GM12878 (cell line): ENCODE data around the gene MAFG. TPM values are rescaled to one million over a fixed set of nuclear protein-coding genes. Genes with fewer than 3 reads are reported as not detected.

Experiments used
- ATAC-seq: fragments of 200-7000 bp; cut with Tn5 transposase; 3 replicates; pipeline ENCODE4 v1.9.1; 2020; ENCODE audit warnings: mild to moderate bottlenecking, moderate library complexity
- BruUV-seq: library from RNA; stranded (reverse); fragments of 400-500 nt; replicated peaks from 2 replicates; lab custom pipeline; 2021; lab: Mats Ljungman, UMichigan
- CTCF ChIA-PET: fragments of 300-600 bp; sonication (Branson Sonifier 250); formaldehyde crosslinking; extraction: SDS; loops from one replicate; lab custom pipeline; 2021; ENCODE audit warnings: inconsistent platforms; lab: Yijun Ruan, JAX
- POLR2A ChIA-PET: fragments of 350-600 bp; formaldehyde crosslinking; extraction: SDS; loops from one replicate; lab custom pipeline; 2021; ENCODE audit warnings: inconsistent platforms; lab: Charles Lee
- RAD21 ChIA-PET: fragments of 300-600 bp; sonication (Branson Sonifier 250); formaldehyde crosslinking; loops from one replicate; lab custom pipeline; 2023; ENCODE audit warnings: antibody characterized with exemption; ENCODE audit not compliant: unreplicated experiment; lab: Charles Lee
- SMC1A ChIA-PET: fragments of 300-600 bp; sonication (Branson Sonifier 250); formaldehyde crosslinking; loops from one replicate; lab custom pipeline; 2023; ENCODE audit not compliant: unreplicated experiment, uncharacterized antibody; lab: Charles Lee
- DNase-seq: peaks from one replicate; pipeline ENCODE4 v3.0.0-alpha.2; 2011; ENCODE audit warnings: low read depth, low spot score
- FAIRE-seq: peaks from 3 replicates; lab custom pipeline; 2011; peaks lifted over from hg19 to GRCh38; lab: Jason Lieb, UNC
- H2AFZ ChIP-seq: 2 replicates; pipeline ENCODE4 v1.6.0; 2011; ENCODE audit warnings: low read depth, low read length, control low read depth; ENCODE audit not compliant: control insufficient read depth
- H3K27ac ChIP-seq: 2 replicates; pipeline ENCODE4 v1.5.1; 2011; ENCODE audit warnings: control low read depth; ENCODE audit not compliant: control insufficient read depth, insufficient read depth
- H3K27me3 ChIP-seq, 2 experiments: replicated peaks in 1 of 2; 2 replicates each; pipeline versions ENCODE4 v1.6.0 to v1.6.1; 2011; ENCODE audit warnings: low read length in 1 of 2; ENCODE audit not compliant: control insufficient read depth in 2 of 2, insufficient read depth in 2 of 2
- H3K36me3 ChIP-seq, 2 experiments: 2 replicates each; pipeline ENCODE4 v1.5.1; 2011; ENCODE audit warnings: low read length in 1 of 2; ENCODE audit not compliant: control insufficient read depth in 2 of 2, insufficient read depth in 2 of 2
- H3K4me1 ChIP-seq: 2 replicates; pipeline ENCODE4 v1.6.1; 2011; ENCODE audit warnings: mild to moderate bottlenecking, low read length, moderate library complexity, mixed read lengths; ENCODE audit not compliant: control insufficient read depth, insufficient read depth
- H3K4me2 ChIP-seq: 2 replicates; pipeline ENCODE4 v1.6.0; 2011; ENCODE audit warnings: control low read depth; ENCODE audit not compliant: control insufficient read depth, insufficient read depth
- H3K4me3 ChIP-seq: fragments of 200-600 bp; sonication (generic); 2 replicates; pipeline ENCODE4 v1.5.1; 2016
- H3K79me2 ChIP-seq: 2 replicates; pipeline ENCODE4 v1.6.0; 2011; ENCODE audit warnings: low read length; ENCODE audit not compliant: control insufficient read depth, insufficient read depth
- H3K9ac ChIP-seq: 2 replicates; pipeline ENCODE4 v1.8.0; 2011; ENCODE audit warnings: low read length, control low read depth, mixed read lengths; ENCODE audit not compliant: control insufficient read depth, insufficient read depth
- H3K9me3 ChIP-seq: replicated peaks from 3 replicates; pipeline ENCODE4 v1.5.1; 2011; ENCODE audit warnings: mild to moderate bottlenecking, low read length; ENCODE audit not compliant: control insufficient read depth, insufficient read depth
- H4K20me1 ChIP-seq: 2 replicates; pipeline ENCODE4 v1.6.0; 2011; ENCODE audit not compliant: control insufficient read depth, insufficient read depth
- ASH2L ChIP-seq: fragments of 300-600, 200-600 bp; sonication (generic); IDR thresholded peaks from 2 replicates; pipeline ENCODE4 v1.6.1; 2017; ENCODE audit warnings: low read depth, mild to moderate bottlenecking, borderline replicate concordance
- BACH1 ChIP-seq: fragments of 450-650 bp; IDR thresholded peaks from 2 replicates; pipeline ENCODE4 v1.6.1; 2017; ENCODE audit warnings: mild to moderate bottlenecking, borderline replicate concordance
- BMI1 ChIP-seq: fragments of 450-650 bp; IDR thresholded peaks from 2 replicates; pipeline ENCODE4 v1.6.1; 2016; ENCODE audit warnings: mild to moderate bottlenecking, moderate library complexity, borderline replicate concordance
- MEF2B ChIP-seq: fragments of 450-650 bp; IDR thresholded peaks from 2 replicates; pipeline ENCODE4 v1.6.1; 2018; ENCODE audit warnings: mild to moderate bottlenecking, moderate library complexity; ENCODE audit not compliant: partially characterized antibody, poor library complexity, severe bottlenecking
- NR2F1 ChIP-seq: fragments of 450-650 bp; conservative IDR thresholded peaks from 2 replicates; pipeline ENCODE4 v1.6.1; 2017; ENCODE audit warnings: mild to moderate bottlenecking
- RFX5 ChIP-seq: IDR thresholded peaks from 2 replicates; pipeline ENCODE4 v1.6.1; 2011; ENCODE audit warnings: low read depth, low read length, improper control_type of control experiment
- SKIL ChIP-seq: fragments of 450-650 bp; IDR thresholded peaks from 2 replicates; pipeline ENCODE4 v1.6.1; 2017; ENCODE audit warnings: mild to moderate bottlenecking, low read depth, inconsistent platforms; ENCODE audit not compliant: poor library complexity, severe bottlenecking
- ZNF384 ChIP-seq: IDR thresholded peaks from 2 replicates; pipeline ENCODE4 v1.6.1; 2012; ENCODE audit warnings: low read depth, mild to moderate bottlenecking, low read length, improper control_type of control experiment, borderline replicate concordance
- WGBS: methylation state at CpG from one replicate; pipeline ENCODE4 v1.1.6; 2016; ENCODE audit warnings: low lambda C conversion rate; ENCODE audit not compliant: insufficient replicate concordance, insufficient coverage; ENCODE audit errors: missing lambda C conversion rate; 5-methylcytosine and 5-hydroxymethylcytosine counted together
- in situ Hi-C: fragments of 300-500 bp; cut with MboI; formaldehyde crosslinking; loops from 9 replicates; pipeline ENCODE4 v1.14.3; 2018; ENCODE audit warnings: mixed read lengths
- intact Hi-C: fragments of 100-400 bp; cut with micrococcal nuclease; formaldehyde crosslinking; loops from one replicate; pipeline ENCODE4 v1.14.2; 2022; ENCODE audit not compliant: unreplicated experiment
- polyA plus RNA-seq, 11 experiments: library from polyadenylated mRNA; depleted of rRNA in 4 of 11; unstranded in 6 of 11; stranded (reverse) in 5 of 11; fragments of >200 nt; fragmentation: Nextera tagmentation in 4 of 11; fragmentation: Illumina TruSeq in 1 of 11; extraction: Ambion mirVana in 4 of 11; extraction: Trizol in 1 of 11; gene quantifications; 1 replicate in 1 of 11; 2 replicates in 10 of 11; pipeline versions ENCODE4 v1.2.1 to v1.2.3, GENCODE V29; 2011 to 2016; ENCODE audit warnings: inconsistent platforms in 2 of 11, missing spikeins in 2 of 11, low read depth in 1 of 11
- total RNA-seq, 4 experiments: library from RNA; depleted of rRNA in 3 of 4; stranded (reverse); fragments of >200 nt in 3 of 4; fragmentation: Illumina TruSeq in 1 of 4; extraction: Trizol in 1 of 4; gene quantifications; 2 replicates each; pipeline versions ENCODE4 v1.2.1 to v1.2.3, GENCODE V29; 2013 to 2021

The MAFG gene
- total and polyA plus RNA-seq, 10 of the 15 experiments (the other 5 are each of a cell fraction or from before 2014, with no cell fraction given): 0.48 to 20.1 (median 7.6) TPM

- TF ChIP-seq MEF2B (no peak), BMI1 (no peak), BACH1 (no peak), ASH2L (no peak)
- TF ChIP-seq, all 136 proteins: peak for 0
Observed at GRCh38 chr17:81934850-81935708, 7.5 kb upstream of the MAFG start (continued).

DNA sequence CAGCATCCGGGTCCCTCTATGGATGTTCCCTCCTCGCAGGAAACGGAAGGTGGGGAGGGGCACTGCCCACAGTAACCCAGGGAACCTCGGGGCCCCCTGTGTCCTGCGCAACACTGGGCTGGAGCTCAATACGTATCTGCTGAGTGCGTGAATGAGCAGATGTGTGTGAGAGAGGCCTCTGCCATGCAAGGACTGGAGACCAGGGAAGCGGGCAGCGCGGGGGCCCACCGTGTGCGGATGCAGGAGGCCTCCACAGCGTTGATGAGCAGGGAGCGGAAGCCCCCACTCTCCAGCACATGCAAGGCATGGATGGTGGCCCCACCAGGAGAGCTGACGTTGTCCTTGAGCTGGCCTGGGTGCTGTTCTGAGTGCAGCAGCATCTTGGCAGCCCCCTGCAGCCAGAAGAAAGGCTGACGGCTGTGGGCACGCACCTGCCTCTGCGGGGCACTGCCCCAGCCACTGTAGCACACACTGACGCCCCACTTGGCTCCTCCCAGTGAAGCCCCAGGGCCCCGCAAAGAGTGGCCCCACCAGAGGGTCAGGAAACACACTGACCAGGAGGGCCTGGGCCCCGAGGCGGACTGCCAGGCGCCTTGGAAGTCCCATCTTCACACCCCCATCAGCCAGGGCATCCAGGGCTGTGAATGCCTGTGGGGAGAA, 6.7 kb upstream of the MAFG start:
- ChIA-PET SMC1A (interaction anchor here (1.0 kb wide), 1 partner anchor 19 kb away, joined by 3 read pairs; no protein-coding TSS in a partner anchor), CTCF (no interaction called here), POLR2A (no interaction called here)
- Histone ChIP-seq H3K4me1 (peaks cover 17% of the 10 kb centered on the region), H3K4me2 (no peak overlapping the region), H3K27ac (no peak overlapping the region), H3K27me3 (no peaks in the 10 kb centered on the region), H3K36me3 (peaks cover 0 to 2% of the 10 kb centered on the region in 2 experiments; a peak in 1 of 4 replicates), H4K20me1 (no peaks in the 10 kb centered on the region), H3K4me3 (no peak overlapping the region)
- 77% methylated on average over 23 of the region's 23 CpGs for WGBS
- intact Hi-C loops: no loop called here
- DNase-seq: no peak
- in situ Hi-C loops: no loop called here
- TF ChIP-seq ZNF384 (no peak), SKIL (no peak), ASH2L (no peak), NR2F1 (no peak), RFX5 (no peak)
- TF ChIP-seq, all 136 proteins: peak for 0
- Histone ChIP-seq H2AFZ (no peak overlapping the region), H3K9me3 (no peaks in the 10 kb centered on the region), H3K9ac (no peak overlapping the region), H3K79me2 (peaks cover 10% of the 10 kb centered on the region)
- RAD21 ChIA-PET: no interaction called here
- no peak for ATAC-seq
- BruUV-seq: no TSS peak
- FAIRE-seq: no peak
